HepG2 (cell line): ENCODE results near the gene SLC26A2. TPM values are rescaled to one million over a fixed set of nuclear protein-coding genes. Genes with fewer than 3 reads are reported as not detected.

Experiments used
- ATAC-seq: fragments of 200-7000 bp; cut with Tn5 transposase; 3 replicates; pipeline ENCODE4 v1.9.1; 2020; ENCODE audit warnings: mild to moderate bottlenecking, moderate library complexity
- BruUV-seq: library from RNA; stranded (reverse); fragments of 400-500 nt; replicated peaks from 2 replicates; lab custom pipeline; 2021; lab: Mats Ljungman, UMichigan
- CTCF ChIA-PET: fragments of 300-600 bp; formaldehyde crosslinking; extraction: SDS; loops from one replicate; lab custom pipeline; 2021; ENCODE audit warnings: low total read pairs, inconsistent platforms, low intra/inter-chr PET ratio; lab: Yijun Ruan, JAX
- POLR2A ChIA-PET: fragments of 350-600 bp; sonication (Branson Sonifier 250); formaldehyde crosslinking; loops from one replicate; lab custom pipeline; 2020; ENCODE audit warnings: antibody characterized with exemption, inconsistent platforms; lab: Yijun Ruan, JAX
- DNase-seq: peaks from one replicate; pipeline ENCODE4 v3.0.0-alpha.2; 2015; ENCODE audit warnings: low spot score
- FAIRE-seq: peaks from 3 replicates; lab custom pipeline; 2011; peaks lifted over from hg19 to GRCh38; lab: Jason Lieb, UNC
- H2AFZ ChIP-seq: one replicate; pipeline ENCODE4 v1.6.1; 2011; ENCODE audit warnings: low read length, inconsistent platforms
- H3K27ac ChIP-seq: fragments of 300-600 bp; 3 replicates; pipeline ENCODE4 v1.8.0; 2011; ENCODE audit warnings: mixed run types, mild to moderate bottlenecking, mixed read lengths, low read length, inconsistent platforms; ENCODE audit not compliant: insufficient read depth; ENCODE audit errors: extremely low read length
- H3K27me3 ChIP-seq, 2 experiments: fragments of 200-600 bp in 1 of 2; 2 replicates in 1 of 2; 3 replicates in 1 of 2; pipeline versions ENCODE4 v1.6.0 to v1.8.0; 2011; ENCODE audit warnings: low read length in 2 of 2, mild to moderate bottlenecking in 2 of 2, moderate library complexity in 2 of 2, inconsistent platforms in 1 of 2; ENCODE audit not compliant: insufficient read depth in 2 of 2, control insufficient read depth in 1 of 2
- H3K36me3 ChIP-seq, 2 experiments: fragments of 200-600 bp in 1 of 2; replicated peaks in 1 of 2; 2 replicates in 1 of 2; 3 replicates in 1 of 2; pipeline versions ENCODE4 v1.5.1 to v1.8.0; 2011; ENCODE audit warnings: low read length in 2 of 2, inconsistent platforms in 1 of 2; ENCODE audit not compliant: insufficient read depth in 2 of 2, control insufficient read depth in 1 of 2
- H3K4me1 ChIP-seq: 2 replicates; pipeline ENCODE4 v1.5.1; 2012; ENCODE audit warnings: low read length, inconsistent platforms; ENCODE audit not compliant: insufficient read depth
- H3K4me2 ChIP-seq: 2 replicates; pipeline ENCODE4 v1.6.0; 2011; ENCODE audit warnings: low read depth, low read length, inconsistent platforms
- H3K4me3 ChIP-seq, 3 experiments: fragments of 200-600 bp in 1 of 3; sonication (generic), shearing (Covaris generic) in 1 of 3; replicated peaks in 1 of 3; 2 replicates each; pipeline ENCODE4 v1.5.1; 2011 to 2016; ENCODE audit warnings: low read length in 3 of 3, inconsistent platforms in 2 of 3, low read depth in 2 of 3, mild to moderate bottlenecking in 2 of 3, control low read depth in 1 of 3, mixed read lengths in 1 of 3; ENCODE audit not compliant: insufficient read depth in 1 of 3
- H3K79me2 ChIP-seq: one replicate; pipeline ENCODE4 v1.6.1; 2011; ENCODE audit warnings: low read length, inconsistent platforms; ENCODE audit not compliant: insufficient read depth
- H3K9ac ChIP-seq: 2 replicates; pipeline ENCODE4 v1.6.0; 2011; ENCODE audit warnings: mild to moderate bottlenecking, low read depth, low read length, inconsistent platforms; ENCODE audit not compliant: insufficient read depth
- H3K9me3 ChIP-seq: 2 replicates; pipeline ENCODE4 v1.5.1; 2012; ENCODE audit warnings: mild to moderate bottlenecking, low read length
- H4K20me1 ChIP-seq: 2 replicates; pipeline ENCODE4 v1.6.0; 2011; ENCODE audit warnings: inconsistent platforms, mild to moderate bottlenecking, low read length, moderate library complexity; ENCODE audit not compliant: insufficient read depth
- AGO1 ChIP-seq: fragments of 200-400 bp; formaldehyde crosslinking; IDR thresholded peaks from 2 replicates; pipeline ENCODE4 v1.6.1; 2017; ENCODE audit warnings: mild to moderate bottlenecking, low read depth, low read length, moderate library complexity; ENCODE audit not compliant: poor library complexity, severe bottlenecking
- HES4 ChIP-seq: sonication (generic); formaldehyde crosslinking; IDR thresholded peaks from 2 replicates; pipeline ENCODE4 v1.9.0; 2021; ENCODE audit warnings: mild to moderate bottlenecking, missing genetic modification reagents, borderline replicate concordance
- MXI1 ChIP-seq: IDR thresholded peaks from 3 replicates; pipeline ENCODE4 v1.6.1; 2012; ENCODE audit warnings: low read depth, low read length, inconsistent platforms, borderline replicate concordance
- MZF1 ChIP-seq: sonication (generic); formaldehyde crosslinking; IDR thresholded peaks from 2 replicates; pipeline ENCODE4 v1.8.1; 2023; ENCODE audit warnings: mild to moderate bottlenecking, missing genetic modification reagents, borderline replicate concordance
- ONECUT2 ChIP-seq: sonication (generic); formaldehyde crosslinking; IDR thresholded peaks from 2 replicates; pipeline ENCODE4 v1.4.0; 2020; ENCODE audit warnings: missing genetic modification reagents
- STAT5B ChIP-seq: sonication (generic); formaldehyde crosslinking; IDR thresholded peaks from 2 replicates; pipeline ENCODE4 v1.4.0; 2020; ENCODE audit warnings: missing genetic modification reagents
- U2AF2 ChIP-seq: fragments of 200-400 bp; formaldehyde crosslinking; IDR thresholded peaks from 2 replicates; pipeline ENCODE4 v1.6.1; 2017; ENCODE audit warnings: low read depth, mild to moderate bottlenecking, low read length
- ZNF343 ChIP-seq: sonication (generic); formaldehyde crosslinking; IDR thresholded peaks from 2 replicates; pipeline ENCODE4 v1.4.0; 2020; ENCODE audit warnings: mild to moderate bottlenecking, missing genetic modification reagents
- ZNF558 ChIP-seq: sonication (generic); formaldehyde crosslinking; IDR thresholded peaks from 2 replicates; pipeline ENCODE4 v1.9.0; 2022; ENCODE audit warnings: mild to moderate bottlenecking, missing genetic modification reagents, borderline replicate concordance
- ZNF678 ChIP-seq: sonication (generic); formaldehyde crosslinking; IDR thresholded peaks from 2 replicates; pipeline ENCODE4 v1.4.0; 2020; ENCODE audit warnings: mild to moderate bottlenecking, missing genetic modification reagents
- ZNF766 ChIP-seq: sonication (generic); formaldehyde crosslinking; IDR thresholded peaks from 2 replicates; pipeline ENCODE4 v1.5.0; 2020; ENCODE audit warnings: missing genetic modification reagents, borderline replicate concordance
- WGBS: methylation state at CpG from one replicate; pipeline ENCODE4 v1.1.6; 2017; ENCODE audit warnings: low lambda C conversion rate; 5-methylcytosine and 5-hydroxymethylcytosine counted together
- in situ Hi-C: cut with HindIII; loops from 2 replicates; pipeline ENCODE4 v1.10.0; 2017; ENCODE audit warnings: low pct_unique_long_range_greater_than_20kb; ENCODE audit not compliant: extremely low pct_ligation_motif_present
- intact Hi-C: fragments of 100-400 bp; cut with micrococcal nuclease; formaldehyde crosslinking; loops from one replicate; pipeline ENCODE4 v1.10.0; 2022; ENCODE audit not compliant: unreplicated experiment
- polyA plus RNA-seq, 8 experiments: library from polyadenylated mRNA; depleted of rRNA in 3 of 8; stranded (reverse) in 7 of 8; unstranded in 1 of 8; fragments of >200 nt; fragmentation: Illumina TruSeq in 4 of 8; extraction: Trizol in 4 of 8; gene quantifications; 2 replicates each; pipeline versions ENCODE4 v1.2.1 to v1.2.3, GENCODE V29; 2011 to 2016; ENCODE audit warnings: low read depth in 4 of 8, missing spikeins in 1 of 8, mixed read lengths in 1 of 8; ENCODE audit not compliant: insufficient read depth in 1 of 8
- total RNA-seq, 5 experiments: library from RNA; depleted of rRNA; stranded (reverse); fragments of >200 nt; fragmentation: Illumina TruSeq; extraction: Trizol; gene quantifications; 2 replicates each; pipeline ENCODE4 v1.2.3, GENCODE V29; 2016; ENCODE audit warnings: low read depth in 1 of 5
- TF ChIP-seq, protein P1 (sequence below): sonication (generic); formaldehyde crosslinking; IDR thresholded peaks from 2 replicates; pipeline ENCODE4 v1.5.0; 2020; ENCODE audit warnings: missing genetic modification reagents
- TF ChIP-seq, protein P2 (sequence below): sonication (generic); formaldehyde crosslinking; IDR thresholded peaks from 2 replicates; pipeline ENCODE4 v1.9.0; 2021; ENCODE audit warnings: missing genetic modification reagents, mild to moderate bottlenecking, borderline replicate concordance
- TF ChIP-seq, protein P3 (sequence below): sonication (generic); formaldehyde crosslinking; IDR thresholded peaks from 2 replicates; pipeline ENCODE4 v1.4.0; 2020; ENCODE audit warnings: missing genetic modification reagents
- TF ChIP-seq, protein P4 (sequence below): sonication (generic); formaldehyde crosslinking; IDR thresholded peaks from 2 replicates; pipeline ENCODE4 v1.5.1; 2020; ENCODE audit warnings: mild to moderate bottlenecking, missing genetic modification reagents, moderate library complexity
- TF ChIP-seq, protein P5 (sequence below): sonication (generic); formaldehyde crosslinking; IDR thresholded peaks from 2 replicates; pipeline ENCODE4 v1.4.0; 2020; ENCODE audit warnings: mild to moderate bottlenecking, missing genetic modification reagents

The SLC26A2 gene
- total and polyA plus RNA-seq, 2 of the 13 experiments (the other 11 are each of a cell fraction or from before 2014, with no cell fraction given): 2.2 to 7.9 TPM

DNA sequence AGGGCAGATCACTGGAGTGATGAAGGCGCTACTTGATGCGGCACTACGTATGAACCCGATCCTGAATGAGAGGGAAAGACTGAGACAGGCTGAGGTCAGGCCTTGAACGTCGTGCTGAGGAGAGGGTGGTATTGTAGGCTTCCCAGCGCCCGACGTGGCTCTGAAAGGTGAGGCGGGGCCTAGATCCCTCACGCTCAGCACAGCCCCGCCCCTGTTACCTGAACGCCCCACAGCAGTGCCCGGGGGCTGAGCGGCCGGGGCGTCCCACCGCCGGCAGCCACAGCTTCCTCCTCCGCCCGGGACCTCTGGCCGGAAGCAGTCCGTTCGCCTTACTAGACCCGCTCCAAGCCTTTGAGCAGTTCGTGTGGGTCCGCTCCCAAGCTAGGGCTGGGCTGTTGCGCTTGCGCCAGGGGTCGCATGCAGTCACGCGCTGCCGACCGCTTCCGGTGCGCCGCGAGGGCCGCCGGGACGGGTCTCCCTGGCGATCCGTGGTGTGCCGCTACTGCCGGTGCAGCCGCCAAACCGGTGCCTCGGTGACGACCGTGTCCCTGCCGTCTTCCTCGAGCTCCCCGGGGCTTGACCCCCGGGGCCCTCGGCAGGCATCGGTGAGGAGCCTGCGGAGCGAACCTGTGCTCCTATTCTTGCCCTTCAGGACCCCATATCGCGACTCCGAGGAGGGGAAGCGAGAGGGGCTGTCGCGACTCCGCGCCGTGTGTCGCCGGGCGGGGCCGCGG, 39.9 kb downstream of the SLC26A2 start, which contains the start of the genes HMGXB3 and TIGD6:
Gene HMGXB3, plus strand, starts transcription at position 484 of the 734 bp plus-strand sequence. CDS start 4,114 bp downstream, outside the sequence.
Gene TIGD6, minus strand, starts transcription at position 399 of the 734 bp plus-strand sequence. CDS start 4,306 bp downstream, outside the sequence.
- no TSS peak for BruUV-seq
- peaks cover 0 to 2% of the 10 kb centered on the region in 2 experiments; a peak in 3 of 5 replicates for H3K36me3 ChIP-seq
- no peaks in the 10 kb centered on the region for H3K9me3 ChIP-seq
- H3K27ac ChIP-seq: peak within 1 kb of the TSS; percentile 87
- ATAC-seq (peak; percentile 97), FAIRE-seq (peak; percentile 57), DNase-seq (peak; percentile 94)
- POLR2A ChIA-PET: interaction anchor here (0.5 to 2.5 kb wide), 9 partner anchors 8 to 827 kb away, joined by 3 to 35 read pairs (median 4); partner anchors contain the start of gene SLC26A2
- H3K4me2 ChIP-seq: peak within 1 kb of the TSS; percentile 97
- H3K9ac ChIP-seq: peak within 1 kb of the TSS; percentile 98
- H4K20me1 ChIP-seq: peaks cover 5% of the 10 kb centered on the region; the same call in 1 of the 2 replicates
- H3K4me1 ChIP-seq: peaks cover 32% of the 10 kb centered on the region
- no peaks in the 10 kb centered on the region; a peak in 1 of 5 replicates for H3K27me3 ChIP-seq
- H3K4me3 ChIP-seq: peak within 1 kb of the TSS; percentile 86 to 91 (median 89)
- CTCF ChIA-PET: no interaction called here
- 0% methylated on average over 11 of the region's 72 CpGs for WGBS
- intact Hi-C loops (loop anchor here (2.0 kb wide), 1 partner anchor 44 kb away; no protein-coding TSS in a partner anchor), in situ Hi-C loops (no loop called here)
- H2AFZ ChIP-seq: peak within 1 kb of the TSS; percentile 71
- peaks cover 53% of the 10 kb centered on the region for H3K79me2 ChIP-seq
- TF ChIP-seq AGO1 (no peak), ZNF558 (peak; percentile 42; the same call in 1 of the 2 replicates), ZNF343 (CRISPR knock-in tag) (no peak), ZNF678 (CRISPR knock-in tag) (no peak), ONECUT2 (CRISPR knock-in tag) (no peak), U2AF2 (0 out of 2 replicates have a peak, but pooled peaks have one; percentile 74), STAT5B (peak; percentile 19; the same call in 1 of the 2 replicates), ZNF766 (CRISPR knock-in tag) (no peak; the same call in 1 of the 2 replicates), HES4 (CRISPR knock-in tag) (peak; percentile 73; the same call in 1 of the 2 replicates), MXI1 (peak; percentile 79; the same call in 1 of the 3 replicates), MZF1 (CRISPR knock-in tag) (no peak)
- TF ChIP-seq, protein P1, sequence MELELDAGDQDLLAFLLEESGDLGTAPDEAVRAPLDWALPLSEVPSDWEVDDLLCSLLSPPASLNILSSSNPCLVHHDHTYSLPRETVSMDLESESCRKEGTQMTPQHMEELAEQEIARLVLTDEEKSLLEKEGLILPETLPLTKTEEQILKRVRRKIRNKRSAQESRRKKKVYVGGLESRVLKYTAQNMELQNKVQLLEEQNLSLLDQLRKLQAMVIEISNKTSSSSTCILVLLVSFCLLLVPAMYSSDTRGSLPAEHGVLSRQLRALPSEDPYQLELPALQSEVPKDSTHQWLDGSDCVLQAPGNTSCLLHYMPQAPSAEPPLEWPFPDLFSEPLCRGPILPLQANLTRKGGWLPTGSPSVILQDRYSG (CRISPR knock-in tag): no peak; the same call in 1 of the 2 replicates
- TF ChIP-seq, protein P2, sequence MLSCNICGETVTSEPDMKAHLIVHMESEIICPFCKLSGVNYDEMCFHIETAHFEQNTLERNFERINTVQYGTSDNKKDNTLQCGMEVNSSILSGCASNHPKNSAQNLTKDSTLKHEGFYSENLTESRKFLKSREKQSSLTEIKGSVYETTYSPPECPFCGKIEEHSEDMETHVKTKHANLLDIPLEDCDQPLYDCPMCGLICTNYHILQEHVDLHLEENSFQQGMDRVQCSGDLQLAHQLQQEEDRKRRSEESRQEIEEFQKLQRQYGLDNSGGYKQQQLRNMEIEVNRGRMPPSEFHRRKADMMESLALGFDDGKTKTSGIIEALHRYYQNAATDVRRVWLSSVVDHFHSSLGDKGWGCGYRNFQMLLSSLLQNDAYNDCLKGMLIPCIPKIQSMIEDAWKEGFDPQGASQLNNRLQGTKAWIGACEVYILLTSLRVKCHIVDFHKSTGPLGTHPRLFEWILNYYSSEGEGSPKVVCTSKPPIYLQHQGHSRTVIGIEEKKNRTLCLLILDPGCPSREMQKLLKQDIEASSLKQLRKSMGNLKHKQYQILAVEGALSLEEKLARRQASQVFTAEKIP (CRISPR knock-in tag): no peak
- TF ChIP-seq, protein P3, sequence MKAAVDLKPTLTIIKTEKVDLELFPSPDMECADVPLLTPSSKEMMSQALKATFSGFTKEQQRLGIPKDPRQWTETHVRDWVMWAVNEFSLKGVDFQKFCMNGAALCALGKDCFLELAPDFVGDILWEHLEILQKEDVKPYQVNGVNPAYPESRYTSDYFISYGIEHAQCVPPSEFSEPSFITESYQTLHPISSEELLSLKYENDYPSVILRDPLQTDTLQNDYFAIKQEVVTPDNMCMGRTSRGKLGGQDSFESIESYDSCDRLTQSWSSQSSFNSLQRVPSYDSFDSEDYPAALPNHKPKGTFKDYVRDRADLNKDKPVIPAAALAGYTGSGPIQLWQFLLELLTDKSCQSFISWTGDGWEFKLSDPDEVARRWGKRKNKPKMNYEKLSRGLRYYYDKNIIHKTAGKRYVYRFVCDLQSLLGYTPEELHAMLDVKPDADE (CRISPR knock-in tag): peak; percentile 72; the same call in 1 of the 2 replicates
- TF ChIP-seq, protein P4, sequence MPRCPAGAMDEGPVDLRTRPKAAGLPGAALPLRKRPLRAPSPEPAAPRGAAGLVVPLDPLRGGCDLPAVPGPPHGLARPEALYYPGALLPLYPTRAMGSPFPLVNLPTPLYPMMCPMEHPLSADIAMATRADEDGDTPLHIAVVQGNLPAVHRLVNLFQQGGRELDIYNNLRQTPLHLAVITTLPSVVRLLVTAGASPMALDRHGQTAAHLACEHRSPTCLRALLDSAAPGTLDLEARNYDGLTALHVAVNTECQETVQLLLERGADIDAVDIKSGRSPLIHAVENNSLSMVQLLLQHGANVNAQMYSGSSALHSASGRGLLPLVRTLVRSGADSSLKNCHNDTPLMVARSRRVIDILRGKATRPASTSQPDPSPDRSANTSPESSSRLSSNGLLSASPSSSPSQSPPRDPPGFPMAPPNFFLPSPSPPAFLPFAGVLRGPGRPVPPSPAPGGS (CRISPR knock-in tag): peak; percentile 85; the same call in 1 of the 2 replicates
- TF ChIP-seq, protein P5, sequence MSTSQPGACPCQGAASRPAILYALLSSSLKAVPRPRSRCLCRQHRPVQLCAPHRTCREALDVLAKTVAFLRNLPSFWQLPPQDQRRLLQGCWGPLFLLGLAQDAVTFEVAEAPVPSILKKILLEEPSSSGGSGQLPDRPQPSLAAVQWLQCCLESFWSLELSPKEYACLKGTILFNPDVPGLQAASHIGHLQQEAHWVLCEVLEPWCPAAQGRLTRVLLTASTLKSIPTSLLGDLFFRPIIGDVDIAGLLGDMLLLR (CRISPR knock-in tag): 0 out of 2 replicates have a peak, but pooled peaks have one; percentile 38
